ENCODE measurements around the gene IL17RA.

Gene IL17RA

GRCh38 chr22:17164392-17165024 is 79.7 kb downstream of the IL17RA start:
- TF ChIP-seq TAF1 (IDR thresholded peaks at IDR 0.05; ENCODE audit: borderline replicate concordance, insufficient read depth, low read length) (no peak), REST (IDR thresholded peaks at IDR 0.05; ENCODE audit: insufficient read depth in 1 of 2, low read depth in 2 of 2, low read length in 2 of 2) (no peak), FOXP2 (optimal IDR thresholded peaks at IDR 0.05; ENCODE audit: borderline replicate concordance, extremely low read depth, extremely low read length, insufficient read depth) (no peak), SIN3A (IDR thresholded peaks at IDR 0.05; ENCODE audit: borderline replicate concordance, insufficient read depth, low read length) (no peak), POLR2AphosphoS5 (IDR thresholded peaks at IDR 0.05; ENCODE audit: low read depth, low read length) (no peak)
